Epidermal melanocyte (primary cell): ENCODE data around the gene CCND1.
A peak's percentile ranks its signal among the peaks of the same experiment; 100 is the strongest.

ENCODE experiments used
- DNase-seq: peaks from one replicate; pipeline ENCODE4 v3.0.0; 2011; ENCODE audit warnings: low spot score; ENCODE audit not compliant: insufficient read length

Gene CCND1

DNA sequence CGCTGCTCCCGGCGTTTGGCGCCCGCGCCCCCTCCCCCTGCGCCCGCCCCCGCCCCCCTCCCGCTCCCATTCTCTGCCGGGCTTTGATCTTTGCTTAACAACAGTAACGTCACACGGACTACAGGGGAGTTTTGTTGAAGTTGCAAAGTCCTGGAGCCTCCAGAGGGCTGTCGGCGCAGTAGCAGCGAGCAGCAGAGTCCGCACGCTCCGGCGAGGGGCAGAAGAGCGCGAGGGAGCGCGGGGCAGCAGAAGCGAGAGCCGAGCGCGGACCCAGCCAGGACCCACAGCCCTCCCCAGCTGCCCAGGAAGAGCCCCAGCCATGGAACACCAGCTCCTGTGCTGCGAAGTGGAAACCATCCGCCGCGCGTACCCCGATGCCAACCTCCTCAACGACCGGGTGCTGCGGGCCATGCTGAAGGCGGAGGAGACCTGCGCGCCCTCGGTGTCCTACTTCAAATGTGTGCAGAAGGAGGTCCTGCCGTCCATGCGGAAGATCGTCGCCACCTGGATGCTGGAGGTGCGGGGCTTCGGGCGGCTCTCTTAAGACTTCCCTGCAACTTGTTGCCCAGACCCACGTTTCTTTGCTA, at the start of gene CCND1:
CCND1 (plus strand) TSS at position 162 of the 587 bp plus-strand sequence; CDS start at position 320, 158 bp downstream.
- DNase-seq: peak; percentile 90

DNA sequence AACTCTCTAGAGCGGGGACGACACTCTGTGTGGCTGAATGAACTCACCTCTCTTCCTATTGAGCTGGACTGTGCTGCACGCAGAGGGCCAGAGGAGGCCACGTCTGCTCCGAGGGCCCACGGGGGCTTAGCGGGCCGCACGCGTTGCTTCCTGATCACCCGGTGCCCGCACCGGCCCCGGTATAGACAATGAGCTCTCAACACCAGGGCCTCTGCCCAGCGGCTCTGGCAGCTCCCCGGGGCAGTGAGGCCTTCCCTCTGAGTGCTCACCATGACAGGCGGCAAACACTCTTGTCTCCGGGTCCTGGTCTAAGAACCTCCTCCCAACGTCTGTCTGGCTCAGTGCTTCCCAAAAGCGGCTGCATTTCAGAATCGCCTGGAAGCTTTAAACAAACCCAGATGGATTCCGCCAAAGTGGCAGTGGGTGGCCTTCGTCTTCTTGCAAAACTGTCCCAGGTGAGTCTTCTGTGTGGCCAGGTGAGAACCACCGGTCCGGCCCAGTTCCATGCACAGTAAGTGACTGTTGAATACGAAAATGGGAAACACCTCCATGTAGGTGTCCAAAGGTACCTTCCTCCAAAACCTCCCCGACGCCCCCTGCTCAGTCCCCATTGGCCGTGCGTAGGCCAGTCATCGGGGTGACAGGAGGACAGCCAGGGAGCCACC, 47.8 kb upstream of the CCND1 start:
- DNase-seq: no peak

DNA sequence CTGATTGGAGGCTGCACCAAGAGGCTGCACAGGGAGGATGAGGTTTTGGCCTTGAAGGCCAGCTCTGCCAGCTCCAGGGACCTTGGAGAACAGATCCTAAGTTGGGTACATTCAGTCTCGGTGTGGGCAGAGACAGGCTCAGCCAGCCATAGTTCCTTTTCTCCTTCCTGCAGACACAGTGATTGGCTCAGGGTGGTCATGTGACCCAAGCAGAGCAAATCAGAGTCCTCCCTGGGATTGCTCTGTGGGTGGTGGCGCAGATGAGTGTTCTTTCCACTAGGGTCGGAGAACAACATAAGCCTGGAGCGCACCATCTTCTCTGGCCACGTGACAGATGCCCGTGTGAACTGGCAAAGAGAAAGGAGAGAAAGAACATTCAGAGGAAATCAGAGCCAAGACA, 47.1 kb upstream of the CCND1 start:
- no peak for DNase-seq

DNA sequence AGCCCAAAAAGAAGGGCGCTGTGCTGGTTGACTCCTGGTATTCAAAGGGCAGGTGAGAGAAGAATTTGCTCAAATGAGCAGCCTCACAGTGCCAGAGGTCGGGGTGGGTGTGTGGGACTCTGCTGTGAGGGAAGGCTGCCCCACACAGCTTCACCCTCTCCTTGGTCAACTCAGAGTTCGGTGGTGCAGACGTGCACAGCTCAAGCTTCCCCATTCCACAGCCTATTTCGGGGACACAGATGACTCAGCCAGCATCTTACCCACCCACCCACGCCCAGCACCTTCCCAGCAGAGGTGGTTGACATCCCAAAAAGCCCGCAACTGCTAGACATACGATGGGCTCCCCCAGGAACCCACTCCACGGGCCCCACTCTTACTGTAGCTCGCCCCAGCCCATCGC, 46.5 kb upstream of the CCND1 start:
- DNase-seq: no peak

DNA sequence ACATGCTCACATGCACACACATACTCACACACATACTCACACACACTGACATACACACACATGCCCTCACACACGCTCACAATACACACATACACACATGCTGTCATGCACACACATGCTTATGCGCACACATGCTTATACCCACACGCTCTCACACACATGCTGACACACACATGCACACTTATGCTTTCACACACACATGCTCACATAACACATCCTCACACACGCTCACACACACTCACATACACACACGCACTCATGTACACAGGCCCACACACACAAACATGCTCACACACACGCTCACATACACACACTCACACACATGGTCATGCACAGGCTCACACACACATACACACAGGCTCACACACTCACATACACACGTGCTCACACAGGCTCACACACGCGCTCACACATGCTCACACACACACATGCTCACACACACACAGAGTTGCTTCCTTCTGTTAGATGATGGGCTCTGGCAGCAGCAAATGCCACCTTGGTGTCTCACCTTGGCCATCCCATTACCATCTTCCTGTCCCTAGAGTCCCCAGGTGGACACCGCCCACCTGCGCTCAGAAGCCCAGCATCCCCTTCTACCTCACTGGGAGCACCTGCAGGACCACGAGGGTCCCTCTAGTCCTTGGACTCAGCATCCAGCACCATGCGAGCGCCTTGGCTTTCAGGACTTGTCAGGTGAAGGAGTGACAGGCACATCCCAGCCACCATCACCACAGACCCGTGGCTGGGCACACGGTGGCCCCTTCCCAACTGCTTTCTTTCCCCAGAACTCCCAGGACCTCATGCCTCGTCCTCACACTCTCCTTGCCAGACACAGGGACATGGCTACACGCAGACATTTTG, 44.9 kb upstream of the CCND1 start:
- DNase-seq: no peak

DNA sequence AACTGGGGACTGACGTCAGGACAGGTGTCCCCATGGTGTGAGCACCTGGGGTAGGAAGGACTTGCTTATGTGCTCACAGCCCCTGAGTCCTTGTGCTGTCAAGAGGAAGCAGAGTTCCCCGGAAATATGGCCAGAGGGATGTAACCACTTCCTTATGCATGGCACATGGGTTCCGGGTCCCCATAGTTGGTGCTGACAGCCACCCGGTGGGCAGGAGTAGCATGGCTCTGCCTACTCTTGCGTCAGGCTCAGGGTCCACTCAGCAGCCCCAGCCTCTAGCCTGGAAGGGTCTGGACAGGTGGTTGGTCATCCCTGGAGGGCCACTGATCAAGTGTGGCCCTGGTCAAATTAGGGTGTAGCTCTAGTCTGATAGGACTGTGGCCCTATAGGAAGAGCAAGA, 42.8 kb upstream of the CCND1 start:
- DNase-seq: no peak

DNA sequence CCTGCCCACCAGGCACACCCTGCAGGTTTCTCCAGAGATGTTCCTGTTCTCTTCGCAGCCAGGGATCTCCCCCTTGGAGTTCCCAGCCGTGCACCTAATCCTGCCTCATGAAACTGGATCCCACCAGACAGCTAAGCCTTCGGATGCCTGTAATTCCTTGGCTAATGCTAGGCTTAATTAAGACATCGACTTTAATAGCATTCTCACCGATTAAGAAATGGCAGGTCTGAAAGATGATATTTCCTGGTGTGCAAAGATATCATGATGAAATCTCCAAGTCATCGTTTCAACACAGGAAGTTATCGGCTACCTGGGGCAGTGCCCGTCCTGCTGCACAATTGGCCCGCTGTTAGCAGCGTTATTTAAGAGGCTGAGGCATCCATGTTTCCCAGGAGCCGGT, 41.5 kb upstream of the CCND1 start:
- no peak for DNase-seq

DNA sequence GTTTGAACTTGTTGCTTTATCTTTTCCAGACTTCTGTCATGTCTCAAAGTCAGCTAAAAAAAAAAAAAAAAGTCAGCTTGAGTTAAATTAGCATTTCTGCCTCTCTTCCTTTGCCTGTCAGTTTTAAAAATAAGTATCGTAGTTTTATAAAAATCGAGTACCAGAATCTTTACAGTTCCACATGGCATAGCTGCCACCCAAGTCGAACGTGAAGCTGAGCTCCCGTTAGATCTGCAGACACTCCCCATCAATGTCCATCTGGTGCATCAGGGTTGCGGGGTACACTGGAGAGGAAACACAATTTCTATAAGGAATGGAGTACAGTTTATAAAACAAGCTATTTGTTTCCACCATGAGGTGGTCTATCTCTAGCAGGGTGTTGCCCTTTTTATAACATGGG, 41.0 kb upstream of the CCND1 start:
- no peak for DNase-seq

DNA sequence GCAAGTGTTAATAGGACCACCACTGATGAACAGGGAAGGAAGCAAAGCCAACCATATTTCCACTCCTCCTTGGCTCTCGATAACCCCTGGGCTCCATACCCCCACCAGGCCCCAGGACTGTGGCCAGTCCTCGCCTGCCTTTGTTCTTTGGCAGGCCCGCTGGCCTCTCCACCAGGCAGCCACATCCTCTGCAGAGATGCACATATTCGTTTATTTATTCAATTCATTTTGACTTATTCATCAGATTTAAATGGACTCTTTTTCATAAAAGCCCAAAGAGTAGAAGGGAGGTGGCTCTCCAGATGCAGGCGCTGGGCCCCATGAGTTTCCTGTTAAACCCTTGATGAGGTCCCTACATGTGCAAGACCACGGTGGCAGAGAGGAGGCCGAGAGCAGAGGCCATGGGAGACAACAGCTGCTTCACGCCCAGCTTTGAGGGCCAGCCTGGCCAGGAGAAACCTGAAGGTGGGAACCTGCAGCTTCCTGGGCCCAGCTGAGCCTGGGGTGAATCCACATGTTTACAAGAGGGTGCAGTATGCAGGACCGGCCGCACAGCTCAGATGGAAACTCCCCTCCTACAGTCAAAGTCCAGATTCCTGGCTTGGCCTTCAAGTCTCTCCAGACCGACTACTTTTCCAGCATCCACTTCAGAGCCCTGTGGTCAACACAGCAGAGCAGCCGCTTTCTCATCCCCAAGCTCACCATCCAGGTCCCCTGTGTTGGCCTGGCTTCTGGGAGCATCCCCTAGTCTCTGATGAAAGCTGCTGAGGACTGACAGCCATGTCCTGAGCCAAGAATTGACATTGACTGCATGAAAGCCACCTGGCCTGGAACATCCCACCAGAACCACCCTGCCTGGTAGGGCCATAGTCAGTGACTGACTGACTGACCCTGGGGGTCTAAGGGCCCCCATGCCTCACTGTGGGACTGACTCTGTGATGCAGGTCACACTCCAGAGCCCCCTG, 39.7 kb upstream of the CCND1 start:
- no peak for DNase-seq

DNA sequence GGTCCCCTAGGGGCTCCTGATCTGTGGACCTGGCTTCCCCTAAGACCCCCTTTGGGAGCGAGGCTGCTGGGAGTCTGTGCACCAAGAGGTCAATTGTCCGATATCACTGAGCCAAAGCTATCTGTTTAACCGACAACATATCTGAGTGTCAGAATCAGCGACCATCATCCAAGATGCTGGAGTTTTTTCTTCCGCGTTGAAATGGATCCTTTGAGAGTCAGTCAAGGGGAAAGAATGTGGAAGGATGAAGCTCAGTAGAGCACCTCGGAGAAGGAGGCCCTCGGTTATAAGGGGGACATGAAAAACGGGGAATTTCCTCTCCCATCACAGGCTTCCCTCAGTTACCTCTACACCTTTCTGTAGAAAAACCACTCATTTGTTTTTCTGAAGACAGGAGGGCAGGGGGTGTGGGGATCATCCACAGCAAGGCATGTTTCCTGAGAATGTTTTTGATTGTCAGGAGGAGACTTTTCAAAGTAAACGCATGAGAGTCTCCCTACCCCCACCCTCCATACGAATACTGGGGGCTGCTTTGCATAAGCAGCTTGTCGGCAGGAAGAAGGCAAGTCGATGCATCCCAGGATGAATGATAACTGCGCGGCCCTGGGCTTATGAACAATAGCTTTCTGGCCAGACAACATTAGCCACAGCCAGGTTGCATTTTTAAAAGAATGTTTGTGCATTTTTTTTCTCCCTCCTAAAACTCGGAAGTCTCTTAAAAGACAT, 37.7 kb upstream of the CCND1 start:
- DNase-seq: no peak

DNA sequence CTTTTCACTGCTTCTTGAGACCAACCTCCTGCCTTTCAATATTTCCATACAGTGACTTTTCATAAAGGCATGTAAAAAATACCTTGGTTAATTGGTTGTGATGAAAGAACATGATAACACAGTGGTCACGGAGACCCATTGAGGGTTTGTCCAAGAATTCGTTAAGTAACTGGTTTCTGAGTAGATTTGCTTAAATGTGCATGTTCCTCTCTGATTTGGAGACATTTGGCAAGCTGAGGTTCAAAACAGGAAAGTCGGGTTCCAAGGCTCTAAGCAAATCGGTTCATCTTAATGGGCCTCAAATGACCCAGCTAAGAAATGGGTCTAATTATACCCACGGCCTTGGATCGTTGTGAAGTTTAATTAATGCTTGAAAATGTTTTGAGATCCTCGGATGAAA, 36.9 kb upstream of the CCND1 start:
- DNase-seq: no peak

DNA sequence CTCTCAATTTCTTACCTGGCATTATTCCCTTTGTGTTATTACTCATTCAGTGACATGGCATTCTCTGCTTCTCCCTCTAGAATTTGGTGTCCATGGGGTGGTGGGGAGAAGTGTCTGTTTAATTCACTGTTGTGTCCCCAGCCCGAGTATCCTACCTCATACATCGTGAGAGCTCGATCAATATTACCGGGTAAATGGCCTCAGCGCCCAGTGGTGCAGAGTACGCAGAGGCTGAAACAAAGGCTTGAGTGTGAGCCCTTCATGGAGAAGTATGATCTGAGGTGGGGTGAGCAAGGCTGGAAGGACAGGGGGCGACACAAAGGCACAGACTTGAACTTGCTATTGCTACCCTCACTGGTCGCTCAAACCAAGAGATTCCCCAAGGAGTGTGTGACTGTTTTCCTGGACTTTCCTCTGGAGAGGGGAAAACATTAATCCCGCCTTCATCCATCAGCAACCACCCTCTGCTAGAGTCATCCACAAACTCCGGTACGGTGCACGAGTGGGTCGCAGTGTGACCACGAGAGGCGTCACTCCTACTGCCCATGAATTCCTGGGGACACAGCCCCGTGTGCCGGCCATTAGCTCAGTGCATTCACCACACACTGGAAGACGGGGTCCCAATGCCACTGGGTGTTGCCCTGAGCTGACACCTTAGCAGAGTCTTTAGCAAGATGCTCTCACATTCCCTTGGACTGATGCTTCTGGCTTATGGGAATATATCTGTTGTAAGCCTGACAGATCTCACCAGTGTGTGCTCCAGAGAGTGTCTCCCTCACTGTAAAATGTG, 35.0 kb upstream of the CCND1 start:
- DNase-seq: no peak

DNA sequence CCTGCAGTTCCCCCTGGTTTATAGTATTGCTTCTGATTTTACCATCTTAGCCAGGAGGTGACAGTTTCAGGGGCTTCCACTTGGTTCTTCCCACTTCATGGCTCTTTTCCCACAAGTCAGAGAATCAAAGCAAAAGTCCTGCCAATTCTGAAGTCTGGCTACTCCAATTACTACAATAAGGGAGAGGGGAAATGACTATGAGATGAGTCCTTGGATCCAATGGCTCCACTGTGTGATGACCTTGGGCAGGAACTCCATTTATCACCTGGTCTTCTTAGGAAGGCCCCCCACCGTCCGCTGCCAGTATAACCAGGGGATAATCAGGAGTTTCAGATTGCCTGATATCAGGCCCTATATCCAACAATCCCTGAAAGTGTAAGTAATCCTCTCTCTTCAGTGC, 31.6 kb upstream of the CCND1 start:
- no peak for DNase-seq

DNA sequence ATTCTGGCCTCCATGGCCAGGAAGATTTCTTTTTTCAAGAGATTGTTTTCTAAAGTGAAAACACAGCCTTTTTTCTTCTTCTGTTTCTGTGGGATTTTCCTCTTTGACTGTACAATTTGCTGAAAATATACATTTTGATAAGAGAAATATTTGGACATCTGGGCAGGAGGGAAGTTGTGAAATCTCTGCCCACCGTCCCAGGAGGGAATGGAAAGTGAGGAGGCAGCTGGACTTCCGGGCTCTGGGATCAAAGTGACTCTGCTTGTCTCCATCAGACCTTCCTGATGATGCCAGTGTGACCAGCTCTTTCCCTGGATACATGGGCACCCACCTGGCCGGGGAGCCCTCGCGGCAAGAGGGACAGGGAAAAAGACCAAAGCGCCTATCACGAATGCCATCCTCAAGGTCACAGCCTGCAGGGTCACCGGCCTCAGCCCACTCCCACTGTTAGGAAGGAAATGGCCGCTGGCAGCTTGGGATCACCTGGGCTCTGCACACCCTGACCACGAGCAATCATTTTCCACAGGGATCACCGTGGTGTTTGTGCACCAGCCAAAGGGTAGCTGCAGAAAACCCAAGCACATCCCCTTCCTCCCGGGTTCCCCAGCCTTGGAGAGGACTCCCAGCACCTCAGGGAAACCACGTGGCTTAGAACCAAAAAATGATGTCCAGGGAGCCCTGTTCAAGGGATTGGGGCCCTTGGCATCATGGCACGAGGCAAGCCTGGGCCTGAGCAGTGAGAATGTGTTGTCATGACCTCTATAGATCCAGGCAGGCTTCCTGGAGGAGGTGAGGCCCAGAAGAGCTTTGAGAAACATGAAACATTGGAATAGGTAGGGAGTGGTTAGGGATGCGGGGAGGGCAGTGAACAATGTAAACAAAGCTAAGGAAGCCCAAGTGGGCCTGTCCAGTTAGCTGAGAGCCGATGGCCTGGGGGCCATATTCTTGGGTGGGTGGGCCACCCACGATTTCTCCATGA, 29.1 kb upstream of the CCND1 start:
- DNase-seq: no peak

DNA sequence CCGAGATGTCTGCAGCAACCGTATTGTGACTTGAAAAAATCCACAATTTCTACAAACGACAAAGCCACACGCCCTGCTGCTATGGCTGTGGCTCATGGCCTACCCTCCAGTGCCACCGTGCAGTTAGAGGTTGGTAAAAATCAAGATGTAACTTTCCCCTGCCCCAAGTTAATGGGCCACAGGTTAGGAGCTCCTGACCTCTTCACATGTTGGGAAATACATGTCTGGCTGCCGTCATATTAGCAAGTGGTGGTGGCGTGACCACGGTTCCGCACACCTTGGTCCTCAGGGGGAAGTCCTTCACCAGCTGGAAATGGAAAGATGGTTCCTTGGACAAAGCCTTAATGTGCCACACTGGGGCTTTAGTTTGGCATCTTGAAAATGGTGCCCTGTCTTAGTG, 27.4 kb upstream of the CCND1 start:
- no peak for DNase-seq

DNA sequence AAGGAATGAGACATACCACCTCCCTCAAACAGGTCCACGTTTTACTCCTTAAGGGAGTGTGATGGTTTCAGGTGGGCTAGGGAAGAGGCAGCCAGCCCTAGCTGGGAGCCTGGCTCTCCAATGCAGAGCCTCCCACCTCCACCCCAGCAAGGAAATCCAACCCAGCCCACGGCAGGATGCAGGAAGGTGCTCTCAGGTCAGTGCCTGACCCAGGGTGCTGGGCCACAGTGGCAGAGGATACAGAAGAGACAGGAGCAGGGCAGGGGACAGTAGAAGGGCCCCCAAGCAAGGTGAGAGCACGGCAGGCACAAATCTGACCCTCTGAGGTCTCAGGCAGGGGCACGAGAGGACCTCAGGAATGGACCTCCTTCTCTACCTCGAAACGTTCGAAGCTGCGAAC, 26.9 kb upstream of the CCND1 start:
- no peak for DNase-seq

DNA sequence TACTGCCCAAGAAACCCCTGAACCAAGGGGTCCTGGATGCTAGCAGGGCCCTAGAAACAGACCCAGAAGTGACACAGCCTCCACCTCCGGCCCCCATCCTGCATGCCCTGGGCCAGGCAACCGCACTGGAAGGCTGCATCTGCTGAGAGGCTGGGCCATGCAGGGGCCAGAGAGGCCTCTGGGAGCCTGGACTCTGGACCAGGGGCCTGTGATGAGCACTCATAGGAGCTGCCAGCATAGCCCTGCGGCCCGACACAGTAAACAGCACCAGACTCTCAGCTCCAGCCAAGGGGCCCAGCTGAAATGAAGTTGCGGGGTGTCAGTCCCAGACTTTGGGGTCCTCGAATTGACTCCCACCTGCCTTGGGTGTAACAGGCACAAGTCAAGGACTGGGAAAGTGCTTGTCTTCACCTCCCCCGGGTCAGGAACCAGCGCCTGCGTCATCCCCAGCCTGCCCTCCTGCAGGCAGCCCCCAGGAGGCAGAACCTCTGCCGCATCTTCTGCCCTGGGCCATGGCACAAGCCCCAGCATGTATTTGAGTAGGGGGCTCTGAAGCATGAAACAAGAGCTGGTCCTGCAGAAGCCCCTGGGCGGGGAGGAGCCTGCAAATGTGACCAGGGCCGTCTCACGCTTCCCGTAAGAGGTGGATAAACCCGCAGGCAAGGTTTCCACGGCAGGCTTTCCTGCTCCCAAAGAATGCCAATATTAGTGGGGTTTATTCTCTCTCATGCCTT, 25.2 kb upstream of the CCND1 start:
- no peak for DNase-seq

DNA sequence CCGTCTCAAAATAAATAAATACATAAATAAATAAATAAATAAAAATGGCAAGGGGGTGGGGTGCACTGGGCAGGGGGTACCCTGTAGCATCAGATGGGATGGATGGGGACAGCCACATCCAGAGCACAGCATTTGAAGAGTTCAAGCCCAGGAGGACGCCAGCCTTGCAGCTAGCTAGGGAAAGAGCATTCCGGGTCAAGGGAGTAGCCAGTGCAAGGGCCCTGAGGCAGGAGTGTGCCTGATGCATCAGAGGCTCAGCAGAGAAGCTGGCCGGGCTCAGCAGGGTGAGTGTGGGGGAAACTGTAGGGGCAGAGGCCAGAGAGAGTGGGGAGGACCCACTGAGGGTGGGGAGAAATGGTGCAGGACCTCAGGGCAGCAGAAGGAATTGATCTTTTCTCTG, 23.7 kb upstream of the CCND1 start:
- no peak for DNase-seq
